Liver (tissue), 9 donors: ENCODE data around the gene ATG4A. TPM values are rescaled to one million over a fixed set of nuclear protein-coding genes. Genes with fewer than 3 reads are reported as not detected.

Source experiments
- DNase-seq: peaks from one replicate; pipeline ENCODE4 v3.0.0-alpha.2; 2017; ENCODE audit warnings: low spot score
- H3K27ac ChIP-seq, 2 donors: one replicate each; pipeline ENCODE4 v1.7.0; 2013; ENCODE audit warnings: inconsistent platforms in 2 of 2, low read length in 2 of 2, control low read depth in 1 of 2, low read depth in 1 of 2, mild to moderate bottlenecking in 1 of 2
- H3K27me3 ChIP-seq, 4 donors: one replicate each; pipeline versions ENCODE4 v1.6.1 to v1.7.0; 2013; ENCODE audit warnings: low read length in 3 of 4, inconsistent platforms in 1 of 4, mild to moderate bottlenecking in 1 of 4, moderate library complexity in 1 of 4; ENCODE audit not compliant: control insufficient read depth in 4 of 4, insufficient read depth in 4 of 4
- H3K36me3 ChIP-seq, 4 donors: one replicate each; pipeline versions ENCODE4 v1.6.1 to v1.7.0; 2013; ENCODE audit warnings: low read length in 3 of 4, mild to moderate bottlenecking in 3 of 4, low read depth in 1 of 4, moderate library complexity in 1 of 4; ENCODE audit not compliant: control insufficient read depth in 4 of 4, insufficient read depth in 3 of 4
- H3K4me1 ChIP-seq, 4 donors: one replicate each; pipeline versions ENCODE4 v1.6.1 to v1.7.0; 2013; ENCODE audit warnings: low read length in 3 of 4, mild to moderate bottlenecking in 3 of 4, moderate library complexity in 1 of 4; ENCODE audit not compliant: control insufficient read depth in 4 of 4, insufficient read depth in 4 of 4
- H3K4me3 ChIP-seq, 3 donors: one replicate each; pipeline versions ENCODE4 v1.6.1 to v1.7.0; 2013; ENCODE audit warnings: low read length in 3 of 3, control low read depth in 1 of 3, low read depth in 1 of 3, mild to moderate bottlenecking in 1 of 3
- H3K9ac ChIP-seq, 2 donors: one replicate each; pipeline ENCODE4 v1.7.0; 2013; ENCODE audit warnings: low read length in 2 of 2, mild to moderate bottlenecking in 2 of 2, moderate library complexity in 2 of 2, control low read depth in 1 of 2, low read depth in 1 of 2
- H3K9me3 ChIP-seq, 4 donors: one replicate each; pipeline versions ENCODE4 v1.6.1 to v1.7.0; 2013; ENCODE audit warnings: low read length in 3 of 4; ENCODE audit not compliant: control insufficient read depth in 4 of 4
- EGR1 ChIP-seq, 2 donors: IDR thresholded peaks; 2 replicates each; pipeline ENCODE4 v1.6.1; 2016 to 2018; ENCODE audit warnings: antibody characterized with exemption in 2 of 2, low read depth in 2 of 2
- FOXA1 ChIP-seq: IDR thresholded peaks from 2 replicates; pipeline ENCODE4 v1.6.1; 2016; ENCODE audit warnings: antibody characterized with exemption
- FOXA2 ChIP-seq: IDR thresholded peaks from 2 replicates; pipeline ENCODE4 v1.6.1; 2016; ENCODE audit warnings: antibody characterized with exemption
- GABPA ChIP-seq, 2 donors: IDR thresholded peaks in 1 of 2; conservative IDR thresholded peaks in 1 of 2; 2 replicates each; pipeline ENCODE4 v1.6.1; 2016; ENCODE audit warnings: antibody characterized with exemption in 2 of 2, mild to moderate bottlenecking in 1 of 2, moderate library complexity in 1 of 2
- HNF4A ChIP-seq, 2 donors: conservative IDR thresholded peaks; 2 replicates each; pipeline ENCODE4 v1.6.1; 2016; ENCODE audit warnings: antibody characterized with exemption in 2 of 2, mild to moderate bottlenecking in 2 of 2
- HNF4G ChIP-seq: IDR thresholded peaks from 2 replicates; pipeline ENCODE4 v1.6.1; 2016; ENCODE audit warnings: antibody characterized with exemption
- JUND ChIP-seq, 2 donors: IDR thresholded peaks; 2 replicates each; pipeline ENCODE4 v1.6.1; 2016; ENCODE audit warnings: antibody characterized with exemption in 2 of 2
- NR2F2 ChIP-seq: IDR thresholded peaks from 2 replicates; pipeline ENCODE4 v1.6.1; 2016; ENCODE audit warnings: antibody characterized with exemption
- RAD21 ChIP-seq, 2 donors: IDR thresholded peaks; 2 replicates each; pipeline ENCODE4 v1.6.1; 2016; ENCODE audit warnings: antibody characterized with exemption in 2 of 2, mild to moderate bottlenecking in 2 of 2
- RXRA ChIP-seq, 2 donors: IDR thresholded peaks; 2 replicates each; pipeline ENCODE4 v1.6.1; 2017 to 2018; ENCODE audit warnings: antibody characterized with exemption in 2 of 2, mild to moderate bottlenecking in 1 of 2
- SP1 ChIP-seq: IDR thresholded peaks from 2 replicates; pipeline ENCODE4 v1.6.1; 2018; ENCODE audit warnings: antibody characterized with exemption, mild to moderate bottlenecking
- TAF1 ChIP-seq: conservative IDR thresholded peaks from 2 replicates; pipeline ENCODE4 v1.6.1; 2016; ENCODE audit warnings: antibody characterized with exemption, mild to moderate bottlenecking
- YY1 ChIP-seq: IDR thresholded peaks from 2 replicates; pipeline ENCODE4 v1.6.1; 2016; ENCODE audit warnings: antibody characterized with exemption, mild to moderate bottlenecking
- WGBS: extraction: QIAGEN DNeasy Blood & Tissue Kit; methylation state at CpG from one replicate; pipeline ENCODE4 v1.1.7; 2013; 5-methylcytosine and 5-hydroxymethylcytosine counted together
- polyA plus RNA-seq, 2 donors: library from polyadenylated mRNA; stranded (reverse) in 1 of 2; unstranded in 1 of 2; fragments of 200-250 nt in 1 of 2; fragments of >200 nt in 1 of 2; fragmentation: Nextera tagmentation in 1 of 2; extraction: Ambion mirVana in 1 of 2; gene quantifications; one replicate each; pipeline versions ENCODE4 v1.2.1 to v1.2.3, GENCODE V29; 2013 to 2015
- total RNA-seq, 2 donors: library from RNA; depleted of rRNA; stranded (reverse); fragments of >200 nt; gene quantifications; one replicate each; pipeline ENCODE4 v1.2.3, GENCODE V29; 2014
- TF ChIP-seq, protein P1 (sequence below): IDR thresholded peaks from 2 replicates; pipeline ENCODE4 v1.6.1; 2016; ENCODE audit warnings: antibody characterized with exemption
- TF ChIP-seq, protein P2 (sequence below): IDR thresholded peaks from 2 replicates; pipeline ENCODE4 v1.6.1; 2016; ENCODE audit warnings: antibody characterized with exemption, mild to moderate bottlenecking
- TF ChIP-seq, protein P3 (sequence below): IDR thresholded peaks from 2 replicates; pipeline ENCODE4 v1.6.1; 2016; ENCODE audit warnings: antibody characterized with exemption
- TF ChIP-seq, protein P4 (sequence below): IDR thresholded peaks from 2 replicates; pipeline ENCODE4 v1.6.1; 2016; ENCODE audit warnings: antibody characterized with exemption
- TF ChIP-seq, protein P5 (sequence below): fragments of 150-350 bp; IDR thresholded peaks from 2 replicates; pipeline ENCODE4 v1.5.1; 2017; ENCODE audit warnings: improper control_type of control experiment, low read depth, low read length; ENCODE audit not compliant: missing input control
- donor health status: healthy.
- donor health status: healthy.
- donor health status: healthy.
- donor health status: healthy.
- donor health status: healthy.

Gene ATG4A
- total and polyA plus RNA-seq, 4 donors, result 11.7 to 19.8 (median 16.6) TPM

DNA sequence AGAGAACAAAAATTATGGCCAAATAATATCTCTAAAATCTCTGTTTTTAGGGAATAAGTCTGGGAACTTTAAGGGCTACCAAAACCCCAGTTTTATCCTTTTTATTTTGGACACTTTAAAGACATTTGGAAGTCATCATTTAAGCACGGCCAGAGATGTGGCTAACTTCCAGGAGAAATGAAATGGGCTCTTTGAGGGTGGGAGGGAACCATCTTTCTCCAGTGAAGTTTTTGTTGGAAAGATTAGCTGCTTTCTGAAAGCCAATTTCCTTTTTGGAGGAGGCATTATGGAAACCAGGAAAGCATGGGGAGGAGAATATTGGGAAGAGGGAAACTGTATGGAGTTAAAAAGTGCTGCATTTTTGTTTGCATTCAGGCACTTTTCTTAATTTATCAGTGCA, 41.9 kb upstream of the ATG4A start:
- TF ChIP-seq, protein P1, sequence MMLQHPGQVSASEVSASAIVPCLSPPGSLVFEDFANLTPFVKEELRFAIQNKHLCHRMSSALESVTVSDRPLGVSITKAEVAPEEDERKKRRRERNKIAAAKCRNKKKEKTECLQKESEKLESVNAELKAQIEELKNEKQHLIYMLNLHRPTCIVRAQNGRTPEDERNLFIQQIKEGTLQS, result no peak
- TF ChIP-seq EGR1 (IDR thresholded peaks at IDR 0.05; ENCODE audit: low read depth in 2 of 2), result no peak
- no peak for TF ChIP-seq FOXA2
- TF ChIP-seq FOXA1, result no peak
- TF ChIP-seq NR2F2, result no peak
- TF ChIP-seq, protein P2, sequence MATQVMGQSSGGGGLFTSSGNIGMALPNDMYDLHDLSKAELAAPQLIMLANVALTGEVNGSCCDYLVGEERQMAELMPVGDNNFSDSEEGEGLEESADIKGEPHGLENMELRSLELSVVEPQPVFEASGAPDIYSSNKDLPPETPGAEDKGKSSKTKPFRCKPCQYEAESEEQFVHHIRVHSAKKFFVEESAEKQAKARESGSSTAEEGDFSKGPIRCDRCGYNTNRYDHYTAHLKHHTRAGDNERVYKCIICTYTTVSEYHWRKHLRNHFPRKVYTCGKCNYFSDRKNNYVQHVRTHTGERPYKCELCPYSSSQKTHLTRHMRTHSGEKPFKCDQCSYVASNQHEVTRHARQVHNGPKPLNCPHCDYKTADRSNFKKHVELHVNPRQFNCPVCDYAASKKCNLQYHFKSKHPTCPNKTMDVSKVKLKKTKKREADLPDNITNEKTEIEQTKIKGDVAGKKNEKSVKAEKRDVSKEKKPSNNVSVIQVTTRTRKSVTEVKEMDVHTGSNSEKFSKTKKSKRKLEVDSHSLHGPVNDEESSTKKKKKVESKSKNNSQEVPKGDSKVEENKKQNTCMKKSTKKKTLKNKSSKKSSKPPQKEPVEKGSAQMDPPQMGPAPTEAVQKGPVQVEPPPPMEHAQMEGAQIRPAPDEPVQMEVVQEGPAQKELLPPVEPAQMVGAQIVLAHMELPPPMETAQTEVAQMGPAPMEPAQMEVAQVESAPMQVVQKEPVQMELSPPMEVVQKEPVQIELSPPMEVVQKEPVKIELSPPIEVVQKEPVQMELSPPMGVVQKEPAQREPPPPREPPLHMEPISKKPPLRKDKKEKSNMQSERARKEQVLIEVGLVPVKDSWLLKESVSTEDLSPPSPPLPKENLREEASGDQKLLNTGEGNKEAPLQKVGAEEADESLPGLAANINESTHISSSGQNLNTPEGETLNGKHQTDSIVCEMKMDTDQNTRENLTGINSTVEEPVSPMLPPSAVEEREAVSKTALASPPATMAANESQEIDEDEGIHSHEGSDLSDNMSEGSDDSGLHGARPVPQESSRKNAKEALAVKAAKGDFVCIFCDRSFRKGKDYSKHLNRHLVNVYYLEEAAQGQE, result no peak
- no peak for TF ChIP-seq TAF1
- no peak for TF ChIP-seq YY1
- TF ChIP-seq HNF4A (conservative IDR thresholded peaks at IDR 0.05), result no peak
- TF ChIP-seq, protein P3, sequence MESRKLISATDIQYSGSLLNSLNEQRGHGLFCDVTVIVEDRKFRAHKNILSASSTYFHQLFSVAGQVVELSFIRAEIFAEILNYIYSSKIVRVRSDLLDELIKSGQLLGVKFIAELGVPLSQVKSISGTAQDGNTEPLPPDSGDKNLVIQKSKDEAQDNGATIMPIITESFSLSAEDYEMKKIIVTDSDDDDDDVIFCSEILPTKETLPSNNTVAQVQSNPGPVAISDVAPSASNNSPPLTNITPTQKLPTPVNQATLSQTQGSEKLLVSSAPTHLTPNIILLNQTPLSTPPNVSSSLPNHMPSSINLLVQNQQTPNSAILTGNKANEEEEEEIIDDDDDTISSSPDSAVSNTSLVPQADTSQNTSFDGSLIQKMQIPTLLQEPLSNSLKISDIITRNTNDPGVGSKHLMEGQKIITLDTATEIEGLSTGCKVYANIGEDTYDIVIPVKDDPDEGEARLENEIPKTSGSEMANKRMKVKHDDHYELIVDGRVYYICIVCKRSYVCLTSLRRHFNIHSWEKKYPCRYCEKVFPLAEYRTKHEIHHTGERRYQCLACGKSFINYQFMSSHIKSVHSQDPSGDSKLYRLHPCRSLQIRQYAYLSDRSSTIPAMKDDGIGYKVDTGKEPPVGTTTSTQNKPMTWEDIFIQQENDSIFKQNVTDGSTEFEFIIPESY, result no peak
- no peak for TF ChIP-seq JUND (IDR thresholded peaks at IDR 0.05)
- TF ChIP-seq RAD21 (IDR thresholded peaks at IDR 0.05), result no peak
- TF ChIP-seq SP1, result no peak
- TF ChIP-seq, protein P4, sequence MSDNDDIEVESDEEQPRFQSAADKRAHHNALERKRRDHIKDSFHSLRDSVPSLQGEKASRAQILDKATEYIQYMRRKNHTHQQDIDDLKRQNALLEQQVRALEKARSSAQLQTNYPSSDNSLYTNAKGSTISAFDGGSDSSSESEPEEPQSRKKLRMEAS, result no peak
- no peak for TF ChIP-seq GABPA (IDR thresholded peaks at IDR 0.05 in 1 of 2, conservative IDR thresholded peaks at IDR 0.05 in 1 of 2)
- TF ChIP-seq RXRA (IDR thresholded peaks at IDR 0.05), result no peak
- no peak for TF ChIP-seq HNF4G
- TF ChIP-seq, protein P5, sequence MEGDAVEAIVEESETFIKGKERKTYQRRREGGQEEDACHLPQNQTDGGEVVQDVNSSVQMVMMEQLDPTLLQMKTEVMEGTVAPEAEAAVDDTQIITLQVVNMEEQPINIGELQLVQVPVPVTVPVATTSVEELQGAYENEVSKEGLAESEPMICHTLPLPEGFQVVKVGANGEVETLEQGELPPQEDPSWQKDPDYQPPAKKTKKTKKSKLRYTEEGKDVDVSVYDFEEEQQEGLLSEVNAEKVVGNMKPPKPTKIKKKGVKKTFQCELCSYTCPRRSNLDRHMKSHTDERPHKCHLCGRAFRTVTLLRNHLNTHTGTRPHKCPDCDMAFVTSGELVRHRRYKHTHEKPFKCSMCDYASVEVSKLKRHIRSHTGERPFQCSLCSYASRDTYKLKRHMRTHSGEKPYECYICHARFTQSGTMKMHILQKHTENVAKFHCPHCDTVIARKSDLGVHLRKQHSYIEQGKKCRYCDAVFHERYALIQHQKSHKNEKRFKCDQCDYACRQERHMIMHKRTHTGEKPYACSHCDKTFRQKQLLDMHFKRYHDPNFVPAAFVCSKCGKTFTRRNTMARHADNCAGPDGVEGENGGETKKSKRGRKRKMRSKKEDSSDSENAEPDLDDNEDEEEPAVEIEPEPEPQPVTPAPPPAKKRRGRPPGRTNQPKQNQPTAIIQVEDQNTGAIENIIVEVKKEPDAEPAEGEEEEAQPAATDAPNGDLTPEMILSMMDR, result no peak
- 65% methylated on average over 1 of the region's 1 CpG for WGBS
- H3K36me3 ChIP-seq, result no peaks in the 10 kb centered on the region
- no peak overlapping the region for H3K27ac ChIP-seq
- no peak overlapping the region for H3K4me3 ChIP-seq
- no peaks in the 10 kb centered on the region for H3K27me3 ChIP-seq
- H3K9me3 ChIP-seq, result no peaks in the 10 kb centered on the region
- peaks cover 0 to 1% (median 0%) of the 10 kb centered on the region in 4 donors for H3K4me1 ChIP-seq
- H3K9ac ChIP-seq, result no peak overlapping the region
- no peak for DNase-seq
